Measurements from ENCODE around the gene ALX4. TPM values are rescaled to one million over a fixed set of nuclear protein-coding genes. Genes with fewer than 3 reads are reported as not detected.
A peak's percentile ranks its signal among the peaks of the same experiment; 100 is the strongest.

ALX4 gene
- total RNA-seq = not detected
- 0.03 TPM for polyA plus RNA-seq (2013, experiment 1 of 2)
- polyA plus RNA-seq (2013, experiment 2 of 2) = 0.10 TPM
- 0 to 0.20 (median 0) reads per million in 172 experiments for total RNA-seq

GRCh38 chr11:44309478-44310205, at the start of gene ALX4:
Gene ALX4, minus strand, starts transcription at chr11:44310139. Its CDS starts 77 bp downstream, at chr11:44310062.
- intact Hi-C loops (cut with DNase I, micrococcal nuclease) = no loop called here
- Histone ChIP-seq H3K4me3 (ENCODE audit: low read length) (no peak within 1 kb of the TSS), H3K36me3 (ENCODE audit: insufficient read depth, low read length) (no peaks in the 10 kb centered on the region), H3K27ac (ENCODE audit: low read depth in 1 of 2, low read length in 2 of 2) (no peak within 1 kb of the TSS), H3K4me1 (ENCODE audit: insufficient read depth, low read length) (peaks cover 33% of the 10 kb centered on the region), H3K9me3 (ENCODE audit: control insufficient read depth in 1 of 2, insufficient read depth in 1 of 2, low read length in 2 of 2) (peaks cover 0 to 40% of the 10 kb centered on the region in 2 experiments), H3K27me3 (ENCODE audit: control insufficient read depth in 1 of 2, insufficient read depth in 2 of 2, low read length in 2 of 2) (peaks cover 81 to 91% of the 10 kb centered on the region in 2 experiments)
- ATAC-seq (ENCODE audit: poor library complexity) = no peak
- DNase-seq = peak in 1 of 14 experiments; percentile 16
- TF ChIP-seq CTCF (IDR thresholded peaks at IDR 0.05) = no peak
- POLR2A ChIA-PET = no interaction called here
- CTCF ChIA-PET = no interaction called here
- H3K9me3 Mint-ChIP-seq = no peaks in the 10 kb centered on the region
- peaks cover 95% of the 10 kb centered on the region for H3K27me3 Mint-ChIP-seq
- peak within 1 kb of the TSS; percentile 65 for H3K4me3 Mint-ChIP-seq
- no peak within 1 kb of the TSS for H3K27ac Mint-ChIP-seq
- no peaks in the 10 kb centered on the region for H3K36me3 Mint-ChIP-seq (ENCODE audit: low read depth)
- peaks cover 20% of the 10 kb centered on the region for H3K4me1 Mint-ChIP-seq (ENCODE audit: low read depth)

- POLR2A ChIA-PET = no interaction called here
- Histone ChIP-seq H3K9me3 (ENCODE audit: control insufficient read depth in 1 of 2, insufficient read depth in 1 of 2, low read length in 2 of 2) (no peaks in the 10 kb centered on the region), H3K4me1 (ENCODE audit: insufficient read depth, low read length) (no peaks in the 10 kb centered on the region), H3K4me3 (ENCODE audit: low read length) (no peak overlapping the region), H3K36me3 (ENCODE audit: insufficient read depth, low read length) (no peaks in the 10 kb centered on the region), H3K27me3 (ENCODE audit: control insufficient read depth in 1 of 2, insufficient read depth in 2 of 2, low read length in 2 of 2) (peaks cover 6 to 10% of the 10 kb centered on the region in 2 experiments), H3K27ac (ENCODE audit: low read depth in 1 of 2, low read length in 2 of 2) (no peak overlapping the region)
- no peak for TF ChIP-seq CTCF (IDR thresholded peaks at IDR 0.05)
- DNase-seq (no peak), ATAC-seq (ENCODE audit: poor library complexity) (no peak)
- Mint-ChIP-seq H3K9me3 (peaks cover 3% of the 10 kb centered on the region), H3K4me3 (no peak overlapping the region), H3K27me3 (peaks cover 40% of the 10 kb centered on the region), H3K36me3 (ENCODE audit: low read depth) (no peaks in the 10 kb centered on the region), H3K27ac (no peak overlapping the region), H3K4me1 (ENCODE audit: low read depth) (no peaks in the 10 kb centered on the region)
- CTCF ChIA-PET = no interaction called here
- intact Hi-C loops (cut with DNase I, micrococcal nuclease) = no loop called here
Observed at GRCh38 chr11:44359162-44359561, 49.2 kb upstream of the ALX4 start.

GRCh38 chr11:44358713-44359112, 48.8 kb upstream of the ALX4 start:
- H3K4me1 ChIP-seq (ENCODE audit: insufficient read depth, low read length) = no peaks in the 10 kb centered on the region
- H3K9me3 ChIP-seq (ENCODE audit: control insufficient read depth in 1 of 2, insufficient read depth in 1 of 2, low read length in 2 of 2) = no peaks in the 10 kb centered on the region
- H3K4me3 ChIP-seq (ENCODE audit: low read length) = no peak overlapping the region
- Mint-ChIP-seq H3K9me3 (peaks cover 2% of the 10 kb centered on the region), H3K4me3 (no peak overlapping the region), H3K27ac (no peak overlapping the region), H3K27me3 (peaks cover 41% of the 10 kb centered on the region), H3K4me1 (ENCODE audit: low read depth) (no peaks in the 10 kb centered on the region), H3K36me3 (ENCODE audit: low read depth) (no peaks in the 10 kb centered on the region)
- no peak overlapping the region for H3K27ac ChIP-seq (ENCODE audit: low read depth in 1 of 2, low read length in 2 of 2)
- no peak for DNase-seq
- peaks cover 6 to 10% of the 10 kb centered on the region in 2 experiments for H3K27me3 ChIP-seq (ENCODE audit: control insufficient read depth in 1 of 2, insufficient read depth in 2 of 2, low read length in 2 of 2)
- ATAC-seq (ENCODE audit: poor library complexity) = no peak
- no peaks in the 10 kb centered on the region for H3K36me3 ChIP-seq (ENCODE audit: insufficient read depth, low read length)
- CTCF ChIA-PET = no interaction called here
- intact Hi-C loops (cut with DNase I, micrococcal nuclease) = no loop called here
- TF ChIP-seq CTCF (IDR thresholded peaks at IDR 0.05) = no peak
- POLR2A ChIA-PET = no interaction called here

All from CD4-positive, alpha-beta T cell (primary cell).